Body of pancreas (tissue), 4 donors: ENCODE measurements around the gene CACNA1G.

Experiments
- POLR2A ChIP-seq, 3 donors: fragments of 450-650 bp; IDR thresholded peaks; one replicate each; pipeline ENCODE4 v1.6.1; 2016; ENCODE audit warnings: antibody characterized with exemption in 3 of 3, mild to moderate bottlenecking in 2 of 3
- TF ChIP-seq, protein P1 (sequence below), 7 experiments: fragments of 450-650 bp in 4 of 7; fragments of 200-600 bp in 3 of 7; sonication (generic) in 3 of 7; IDR thresholded peaks; one replicate each; pipeline ENCODE4 v1.5.1; 2016 to 2019; ENCODE audit warnings: antibody characterized with exemption in 7 of 7

DNA sequence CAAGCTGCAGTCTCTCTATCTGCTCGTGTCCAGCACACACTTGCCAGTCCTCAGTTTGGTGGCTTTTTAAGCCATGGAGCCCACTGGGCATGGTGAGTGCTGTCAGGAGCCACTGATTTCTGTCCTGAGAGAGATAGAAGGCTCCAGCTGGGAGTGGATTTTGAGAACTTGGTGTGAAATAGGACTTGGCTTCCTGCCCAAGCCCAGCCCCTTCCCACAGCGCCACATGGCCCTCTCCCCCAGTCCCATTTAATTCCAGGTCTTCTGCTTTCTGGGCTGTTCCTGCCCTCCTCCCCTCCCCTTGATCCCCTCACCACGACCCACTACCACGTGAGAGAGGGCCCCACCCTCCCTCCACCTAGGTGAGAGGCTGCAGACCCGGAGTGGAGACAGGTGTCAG, 59.7 kb downstream of the CACNA1G start:
- TF ChIP-seq POLR2A (IDR thresholded peaks at IDR 0.05) = no peak
- TF ChIP-seq, protein P1, sequence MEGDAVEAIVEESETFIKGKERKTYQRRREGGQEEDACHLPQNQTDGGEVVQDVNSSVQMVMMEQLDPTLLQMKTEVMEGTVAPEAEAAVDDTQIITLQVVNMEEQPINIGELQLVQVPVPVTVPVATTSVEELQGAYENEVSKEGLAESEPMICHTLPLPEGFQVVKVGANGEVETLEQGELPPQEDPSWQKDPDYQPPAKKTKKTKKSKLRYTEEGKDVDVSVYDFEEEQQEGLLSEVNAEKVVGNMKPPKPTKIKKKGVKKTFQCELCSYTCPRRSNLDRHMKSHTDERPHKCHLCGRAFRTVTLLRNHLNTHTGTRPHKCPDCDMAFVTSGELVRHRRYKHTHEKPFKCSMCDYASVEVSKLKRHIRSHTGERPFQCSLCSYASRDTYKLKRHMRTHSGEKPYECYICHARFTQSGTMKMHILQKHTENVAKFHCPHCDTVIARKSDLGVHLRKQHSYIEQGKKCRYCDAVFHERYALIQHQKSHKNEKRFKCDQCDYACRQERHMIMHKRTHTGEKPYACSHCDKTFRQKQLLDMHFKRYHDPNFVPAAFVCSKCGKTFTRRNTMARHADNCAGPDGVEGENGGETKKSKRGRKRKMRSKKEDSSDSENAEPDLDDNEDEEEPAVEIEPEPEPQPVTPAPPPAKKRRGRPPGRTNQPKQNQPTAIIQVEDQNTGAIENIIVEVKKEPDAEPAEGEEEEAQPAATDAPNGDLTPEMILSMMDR (IDR thresholded peaks at IDR 0.05) = no peak
